ENCODE results near the gene CYB561A3. TPM values are rescaled to one million over a fixed set of nuclear protein-coding genes. Genes with fewer than 3 reads are reported as not detected.
A peak's percentile ranks its signal among the peaks of the same experiment; 100 is the strongest.

Gene CYB561A3
- total RNA-seq, 2 experiments from 2014 or later: 49.4 to 59.6 TPM

DNA sequence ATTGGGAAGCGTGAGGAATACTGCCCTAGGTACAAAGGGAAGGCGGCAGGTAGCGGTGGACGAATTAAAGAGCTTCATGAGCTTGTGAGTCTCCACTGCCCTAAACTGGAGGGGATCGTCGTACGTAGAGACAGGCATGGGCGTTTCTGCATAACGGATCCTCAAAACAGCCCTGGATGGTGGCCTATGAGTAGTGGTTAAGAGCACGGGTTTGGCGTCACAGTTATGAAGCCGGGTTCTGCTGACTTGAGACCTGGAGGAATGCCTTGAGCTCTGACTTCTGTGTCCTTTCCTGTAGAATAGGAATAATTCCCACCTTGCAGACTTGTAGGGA lies 827 bp upstream of the CYB561A3 start:
- Mint-ChIP-seq H3K4me3 (peak overlapping the region; percentile 100), H3K27me3 (no peaks in the 10 kb centered on the region), H3K4me1 (peaks cover 40% of the 10 kb centered on the region), H3K36me3 (ENCODE audit: low read depth) (peaks cover 28% of the 10 kb centered on the region), H3K27ac (peak overlapping the region; percentile 99), H3K9me3 (no peaks in the 10 kb centered on the region)
- POLR2A ChIA-PET: interaction anchor here (0.6 to 1.2 kb wide), 3 partner anchors 8 to 29 kb away, joined by 3 to 5 read pairs (median 3); partner anchors contain the start of genes DDB1 and TKFC
- CTCF ChIA-PET: interaction anchor here (0.6 to 4.9 kb wide), 9 partner anchors 10 to 528 kb away, joined by 3 to 53 read pairs (median 4); no protein-coding TSS in a partner anchor
- peak; percentile 56 for DNase-seq

DNA sequence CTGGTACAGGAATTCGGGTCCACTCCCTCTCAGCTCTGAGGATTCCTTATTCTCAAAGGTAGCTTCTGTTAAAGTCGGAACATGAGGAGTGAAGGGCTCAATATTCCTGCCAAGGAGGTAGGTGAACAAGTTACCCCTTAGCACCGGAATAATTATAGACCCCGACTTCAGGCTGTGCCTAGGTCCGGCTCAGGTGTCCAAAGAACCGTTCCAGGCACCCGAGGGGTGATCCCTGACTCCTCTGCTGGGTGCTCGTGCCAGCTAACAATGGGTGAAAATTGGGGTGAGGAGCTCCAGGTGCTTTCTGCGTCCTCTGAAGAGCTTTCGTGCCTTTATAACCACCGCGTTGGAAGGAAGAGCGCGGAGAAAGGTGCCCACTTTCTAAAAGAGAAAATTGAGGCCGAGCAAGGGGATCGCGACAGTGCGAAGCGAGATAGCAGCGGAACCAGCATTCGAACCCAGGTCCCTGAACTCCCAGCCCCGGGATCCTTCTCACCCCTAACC lies 393 bp downstream of the CYB561A3 start:
- CTCF ChIA-PET: interaction anchor here (0.6 to 4.9 kb wide), 10 partner anchors 13 to 235 kb away, joined by 3 to 53 read pairs (median 4); partner anchors contain the start of gene TMEM216

DNA sequence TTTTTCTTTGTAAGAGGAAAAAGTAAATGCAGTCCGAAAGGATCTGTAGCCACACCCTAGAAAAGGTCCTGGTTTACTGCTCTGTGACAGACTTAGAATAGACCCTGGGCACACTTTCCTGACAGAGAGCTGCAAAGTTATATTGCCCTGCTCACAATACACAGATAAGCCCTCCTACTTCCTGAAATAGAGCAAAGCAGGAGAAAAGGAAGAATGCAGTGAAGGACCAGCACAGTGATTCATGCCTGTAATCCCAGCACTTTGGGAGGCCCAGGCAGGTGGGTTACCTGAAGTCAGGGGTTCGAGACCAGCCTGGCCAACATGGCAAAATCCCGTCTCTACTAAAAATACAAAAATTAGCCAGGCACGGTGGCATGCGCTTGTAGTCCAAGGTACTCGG lies 2.2 kb downstream of the CYB561A3 start:
- peaks cover 45% of the 10 kb centered on the region for H3K4me1 Mint-ChIP-seq
- no peaks in the 10 kb centered on the region for H3K27me3 Mint-ChIP-seq
- peak overlapping the region; percentile 50 for H3K27ac Mint-ChIP-seq
- H3K4me3 Mint-ChIP-seq: peak overlapping the region; percentile 13
- CTCF ChIA-PET: interaction anchor here (1.1 to 4.9 kb wide), 4 partner anchors 24 to 32 kb away, joined by 3 to 53 read pairs (median 4); no protein-coding TSS in a partner anchor
- H3K9me3 Mint-ChIP-seq: no peaks in the 10 kb centered on the region
- POLR2A ChIA-PET: no interaction called here
- DNase-seq: no peak
- H3K36me3 Mint-ChIP-seq (ENCODE audit: low read depth): peaks cover 25% of the 10 kb centered on the region

More for the DNA sequence above, 393 bp downstream of the CYB561A3 start:
- Mint-ChIP-seq H3K4me3 (peak overlapping the region; percentile 100), H3K4me1 (peaks cover 45% of the 10 kb centered on the region), H3K36me3 (ENCODE audit: low read depth) (peaks cover 27% of the 10 kb centered on the region), H3K27me3 (no peaks in the 10 kb centered on the region), H3K27ac (peak overlapping the region; percentile 99), H3K9me3 (no peaks in the 10 kb centered on the region)
- POLR2A ChIA-PET: interaction anchor here (0.5 to 0.8 kb wide), 2 partner anchors 25 to 774 kb away, joined by 3 to 8 read pairs; no protein-coding TSS in a partner anchor
- no peak for DNase-seq

DNA sequence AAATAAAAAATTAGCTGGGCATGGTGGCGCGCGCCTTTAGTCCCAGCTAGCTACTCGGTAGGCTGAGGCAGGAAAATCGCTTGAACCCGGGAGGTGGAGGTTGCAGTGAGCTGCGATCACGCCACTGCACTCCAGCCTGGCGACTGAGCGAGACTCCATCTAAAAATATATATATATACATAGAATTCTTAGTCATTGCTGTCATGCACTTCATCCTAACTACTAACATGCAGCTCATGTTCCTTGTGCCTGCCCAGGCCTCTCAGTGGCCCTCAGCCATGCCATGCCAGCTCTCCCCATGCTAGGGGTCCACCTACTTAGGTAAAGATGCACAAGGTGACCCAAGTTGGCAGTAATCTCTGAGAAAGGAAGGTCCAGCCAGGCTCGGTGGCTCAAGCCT lies 3.1 kb downstream of the CYB561A3 start:
- H3K9me3 Mint-ChIP-seq: no peaks in the 10 kb centered on the region
- peaks cover 17% of the 10 kb centered on the region for H3K36me3 Mint-ChIP-seq (ENCODE audit: low read depth)
- CTCF ChIA-PET: interaction anchor here (0.7 to 4.2 kb wide), 4 partner anchors 10 to 27 kb away, joined by 3 to 33 read pairs (median 4); partner anchors contain the start of genes DDB1 and TKFC
- H3K27ac Mint-ChIP-seq: no peak overlapping the region
- POLR2A ChIA-PET: no interaction called here
- no peak for DNase-seq
- peaks cover 40% of the 10 kb centered on the region for H3K4me1 Mint-ChIP-seq
- H3K27me3 Mint-ChIP-seq: no peaks in the 10 kb centered on the region
- no peak overlapping the region for H3K4me3 Mint-ChIP-seq

DNA sequence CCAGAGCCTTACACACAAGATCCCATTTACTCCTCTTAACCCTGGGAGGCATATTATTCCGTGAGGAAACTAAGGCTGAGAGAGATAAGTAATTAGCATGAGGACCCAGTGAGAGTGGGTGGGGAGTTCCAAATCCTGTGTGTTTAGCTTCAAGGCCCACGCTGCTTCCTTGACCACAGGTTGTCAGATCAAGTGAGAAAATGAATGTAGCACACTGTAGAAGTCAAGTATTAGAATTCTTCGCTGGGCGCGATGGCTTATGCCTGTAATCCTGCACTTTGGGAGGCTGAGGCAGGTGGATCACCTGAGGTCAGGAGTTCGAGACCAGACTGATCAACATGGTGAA lies 3.8 kb downstream of the CYB561A3 start:
- Mint-ChIP-seq H3K4me3 (no peak overlapping the region), H3K27ac (no peak overlapping the region), H3K36me3 (ENCODE audit: low read depth) (peaks cover 21% of the 10 kb centered on the region), H3K9me3 (no peaks in the 10 kb centered on the region), H3K4me1 (peaks cover 33% of the 10 kb centered on the region), H3K27me3 (no peaks in the 10 kb centered on the region)
- DNase-seq: no peak
- ChIA-PET POLR2A (no interaction called here), CTCF (interaction anchor here (0.5 to 4.2 kb wide), 4 partner anchors 9 to 402 kb away, joined by 4 to 33 read pairs (median 4); partner anchors contain the start of genes DDB1 and TKFC)

DNA sequence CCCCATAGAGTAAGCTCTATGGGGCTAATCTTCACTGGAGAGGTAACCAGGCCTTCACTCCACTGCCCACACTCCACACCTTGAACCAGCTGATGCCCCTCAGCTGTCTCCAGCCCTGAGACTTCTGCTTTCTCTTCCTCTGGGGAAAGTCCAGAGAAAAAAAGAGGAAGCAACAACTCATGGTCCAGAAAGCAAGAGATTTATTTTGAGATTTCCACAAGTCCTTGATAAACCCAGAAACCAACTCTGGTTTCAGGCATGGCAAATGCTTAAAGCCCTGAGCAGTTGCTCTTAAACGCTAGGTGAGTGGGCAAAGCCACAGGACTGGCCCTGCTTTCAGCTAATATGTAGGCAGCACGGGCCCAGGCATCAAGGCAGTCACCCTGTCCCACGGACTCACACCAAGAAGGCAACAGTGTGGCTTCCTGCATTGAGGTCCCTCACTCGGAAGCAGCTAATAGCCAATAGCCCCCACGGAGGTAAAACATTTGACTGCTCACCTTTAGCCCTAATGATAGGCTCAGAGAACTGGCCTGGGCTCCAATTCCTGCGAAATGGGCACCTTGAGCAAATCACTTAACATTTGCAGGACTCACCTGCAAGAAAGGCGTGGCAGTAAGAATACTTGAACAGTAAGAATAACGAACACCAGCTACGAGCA lies 4.3 kb downstream of the CYB561A3 start:
- Mint-ChIP-seq H3K27me3 (no peaks in the 10 kb centered on the region), H3K36me3 (ENCODE audit: low read depth) (peaks cover 21% of the 10 kb centered on the region), H3K27ac (no peak overlapping the region), H3K4me1 (peaks cover 28% of the 10 kb centered on the region), H3K9me3 (no peaks in the 10 kb centered on the region), H3K4me3 (no peak overlapping the region)
- DNase-seq: no peak
- POLR2A ChIA-PET: no interaction called here
- CTCF ChIA-PET: interaction anchor here (0.6 to 4.2 kb wide), 5 partner anchors 9 to 442 kb away, joined by 3 to 33 read pairs (median 4); partner anchors contain the start of genes DDB1 and TKFC

DNA sequence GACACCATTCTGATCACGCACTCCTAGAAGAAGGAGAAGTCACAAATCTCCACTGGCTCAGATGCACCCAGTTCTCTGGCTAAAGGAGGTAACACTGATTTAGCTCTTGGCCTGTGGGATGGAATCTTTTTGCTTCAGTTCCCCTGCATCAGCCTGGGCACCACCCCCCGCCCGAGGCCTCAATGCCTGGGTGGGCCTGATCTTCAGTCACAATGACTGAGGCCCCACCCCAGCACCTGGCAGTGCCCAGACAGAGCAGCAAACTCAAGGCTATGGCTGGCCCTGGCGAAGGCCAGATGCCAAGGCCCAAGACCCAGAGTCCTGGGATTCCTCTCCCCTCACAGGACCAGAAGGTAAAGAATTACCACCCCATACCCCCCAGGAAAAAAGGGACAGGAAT lies 5.0 kb downstream of the CYB561A3 start:
- no peak overlapping the region for H3K27ac Mint-ChIP-seq
- no peak for DNase-seq
- H3K36me3 Mint-ChIP-seq (ENCODE audit: low read depth): peaks cover 21% of the 10 kb centered on the region
- peaks cover 26% of the 10 kb centered on the region for H3K4me1 Mint-ChIP-seq
- H3K9me3 Mint-ChIP-seq: no peaks in the 10 kb centered on the region
- H3K27me3 Mint-ChIP-seq: no peaks in the 10 kb centered on the region
- CTCF ChIA-PET: interaction anchor here (0.6 to 4.2 kb wide), 6 partner anchors 8 to 441 kb away, joined by 3 to 33 read pairs (median 4); partner anchors contain the start of genes DDB1 and TKFC
- H3K4me3 Mint-ChIP-seq: no peak overlapping the region
- POLR2A ChIA-PET: no interaction called here

DNA sequence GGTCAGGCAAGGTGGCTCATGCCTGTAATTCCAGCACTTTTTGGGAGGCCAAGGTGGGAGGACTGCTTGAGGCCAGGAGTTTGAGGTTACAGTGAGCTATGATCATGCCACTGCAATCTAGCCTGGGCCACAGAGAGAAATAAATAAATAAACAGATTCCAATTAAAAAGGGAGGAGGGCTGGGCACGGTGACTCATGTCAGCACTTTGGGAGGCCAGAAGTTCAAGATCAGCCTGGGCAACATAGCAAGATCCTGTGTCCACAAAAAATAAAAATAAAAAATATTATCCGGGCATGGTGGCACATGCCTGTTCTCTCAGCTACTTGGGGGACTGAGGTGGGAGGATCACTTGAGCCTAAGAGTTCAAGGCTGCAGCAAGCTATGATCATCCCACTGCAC lies 7.5 kb downstream of the CYB561A3 start:
- Mint-ChIP-seq H3K4me1 (peaks cover 12% of the 10 kb centered on the region), H3K36me3 (ENCODE audit: low read depth) (peaks cover 25% of the 10 kb centered on the region), H3K9me3 (no peaks in the 10 kb centered on the region), H3K4me3 (no peak overlapping the region), H3K27me3 (no peaks in the 10 kb centered on the region), H3K27ac (peak overlapping the region; percentile 27)
- DNase-seq: no peak
- CTCF ChIA-PET: interaction anchor here (0.6 to 3.4 kb wide), 4 partner anchors 19 to 33 kb away, joined by 3 to 24 read pairs (median 10); no protein-coding TSS in a partner anchor
- POLR2A ChIA-PET: interaction anchor here (0.7 kb wide), 1 partner anchor 8 kb away, joined by 3 read pairs; the partner anchor contains the start of gene TMEM138

DNA sequence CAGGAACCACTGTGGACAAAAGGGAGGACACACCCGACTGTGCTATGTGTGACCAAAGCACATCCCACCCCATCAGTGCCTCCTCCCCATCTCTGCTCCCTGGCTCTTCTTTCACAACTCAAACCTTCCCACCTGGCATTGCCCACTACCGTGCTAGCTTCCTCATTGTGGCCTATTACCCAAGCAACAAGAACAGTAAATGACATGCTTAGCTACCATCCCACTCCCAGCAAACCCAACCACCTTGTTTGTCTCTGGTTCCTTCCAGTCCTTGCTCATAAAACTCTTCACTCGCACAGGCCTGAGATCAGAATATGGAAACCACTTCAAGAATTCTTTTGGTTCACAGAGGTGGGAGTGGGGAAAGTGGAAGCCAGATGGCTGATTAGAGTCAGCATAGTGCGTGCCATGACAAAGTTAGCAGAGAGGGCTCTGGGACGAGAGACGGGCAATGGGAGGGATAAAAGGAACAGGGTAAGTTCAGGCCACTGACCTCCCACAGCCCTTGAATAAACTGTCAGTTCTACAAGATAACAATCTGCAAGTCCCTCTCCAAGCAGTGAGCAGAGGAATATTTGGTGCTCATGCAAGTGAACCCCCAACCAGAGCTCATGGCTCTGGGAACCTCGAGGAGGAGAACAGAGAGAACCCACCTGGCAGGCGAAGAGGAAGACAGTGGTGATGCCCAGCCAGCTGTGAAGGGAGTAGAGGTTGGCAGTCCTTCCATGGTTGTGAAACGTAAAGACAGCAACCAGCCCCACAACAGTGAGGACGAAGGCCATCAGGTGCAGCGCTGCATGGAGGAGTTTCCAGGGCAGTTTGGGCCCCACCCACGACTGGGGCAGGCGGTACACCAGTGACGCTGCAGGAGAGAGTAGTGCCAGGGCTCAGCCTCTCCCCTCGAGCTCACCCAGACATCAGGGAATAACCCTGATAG lies 8.3 kb downstream of the CYB561A3 start:
- Mint-ChIP-seq H3K36me3 (ENCODE audit: low read depth) (peaks cover 25% of the 10 kb centered on the region), H3K27me3 (no peaks in the 10 kb centered on the region), H3K4me1 (peaks cover 11% of the 10 kb centered on the region), H3K9me3 (no peaks in the 10 kb centered on the region), H3K27ac (no peak overlapping the region), H3K4me3 (no peak overlapping the region)
- no peak for DNase-seq
- ChIA-PET CTCF (interaction anchor here (0.7 to 3.4 kb wide), 3 partner anchors 18 to 32 kb away, joined by 5 to 24 read pairs (median 14); no protein-coding TSS in a partner anchor), POLR2A (no interaction called here)

DNA sequence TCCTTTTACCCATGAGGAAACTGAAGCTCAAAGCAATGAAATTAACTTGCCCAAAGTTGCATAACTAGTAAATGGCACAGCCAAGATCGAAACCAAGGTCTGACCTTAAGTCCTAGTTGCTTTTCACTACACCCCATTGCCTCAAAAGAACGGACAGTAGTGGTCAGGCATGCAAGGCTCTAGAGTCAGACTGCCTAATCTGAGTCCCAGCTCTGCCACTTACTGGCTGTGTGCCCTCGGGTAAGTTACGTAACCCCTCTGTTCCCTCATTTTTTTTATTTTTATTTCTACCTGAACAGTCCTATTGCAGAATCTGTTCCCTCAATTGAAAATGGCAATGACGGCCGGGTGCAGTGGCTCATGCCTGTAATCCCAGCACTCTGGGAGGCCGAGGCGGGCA lies 9.6 kb downstream of the CYB561A3 start:
- no peaks in the 10 kb centered on the region for H3K27me3 Mint-ChIP-seq
- H3K36me3 Mint-ChIP-seq (ENCODE audit: low read depth): peaks cover 21% of the 10 kb centered on the region
- peaks cover 4% of the 10 kb centered on the region for H3K4me1 Mint-ChIP-seq
- CTCF ChIA-PET: interaction anchor here (0.7 to 2.3 kb wide), 2 partner anchors 16 to 33 kb away, joined by 3 to 9 read pairs; no protein-coding TSS in a partner anchor
- H3K27ac Mint-ChIP-seq: no peak overlapping the region
- H3K4me3 Mint-ChIP-seq: no peak overlapping the region
- no peaks in the 10 kb centered on the region for H3K9me3 Mint-ChIP-seq
- DNase-seq: no peak
- POLR2A ChIA-PET: no interaction called here

DNA sequence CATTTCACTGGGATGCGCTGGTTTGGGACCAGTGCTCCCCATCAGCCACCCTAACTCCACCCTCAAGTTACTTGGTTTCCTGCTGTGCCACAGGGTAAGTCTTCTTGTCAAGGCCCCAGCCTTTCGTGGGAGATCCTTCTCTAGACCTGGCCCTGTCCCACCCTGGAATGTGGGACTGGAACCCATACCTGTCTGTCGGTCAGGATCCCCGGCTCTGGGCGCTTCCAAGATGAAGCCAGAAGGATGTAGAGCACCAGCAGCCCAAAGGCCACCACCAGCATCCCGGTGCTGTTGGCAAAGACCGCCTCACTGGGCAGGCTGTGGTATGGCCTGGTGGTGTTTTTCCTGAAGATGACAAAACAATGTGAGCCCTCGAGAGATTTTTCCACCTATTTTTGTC lies 10.9 kb downstream of the CYB561A3 start:
- CTCF ChIA-PET: interaction anchor here (2.3 kb wide), 1 partner anchor 15 kb away, joined by 9 read pairs; no protein-coding TSS in a partner anchor
- H3K9me3 Mint-ChIP-seq: no peaks in the 10 kb centered on the region
- H3K27me3 Mint-ChIP-seq: no peaks in the 10 kb centered on the region
- POLR2A ChIA-PET: no interaction called here
- peaks cover 4% of the 10 kb centered on the region for H3K4me1 Mint-ChIP-seq
- no peak for DNase-seq
- H3K27ac Mint-ChIP-seq: no peak overlapping the region
- H3K36me3 Mint-ChIP-seq (ENCODE audit: low read depth): peaks cover 14% of the 10 kb centered on the region
- no peak overlapping the region for H3K4me3 Mint-ChIP-seq

DNA sequence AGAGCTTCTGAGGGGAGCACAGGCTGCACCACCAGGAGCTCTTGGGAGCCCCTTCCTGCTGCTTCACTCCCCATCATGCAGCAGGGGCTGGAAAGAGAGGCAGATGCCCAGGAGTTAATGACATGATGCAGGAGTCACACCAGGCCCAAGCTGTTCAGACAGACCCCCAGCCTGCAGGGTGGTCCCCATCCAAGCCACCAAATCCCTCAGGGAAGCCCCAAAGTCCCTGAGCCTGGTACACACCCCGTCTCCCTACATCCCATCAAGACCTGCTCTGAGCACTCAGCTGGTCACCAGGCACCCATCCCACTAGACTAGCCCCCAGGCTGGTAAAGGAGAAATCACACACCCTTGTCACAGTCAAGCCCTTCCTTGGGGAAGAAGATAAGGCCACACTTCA lies 11.3 kb downstream of the CYB561A3 start:
- CTCF ChIA-PET: interaction anchor here (2.3 kb wide), 1 partner anchor 14 kb away, joined by 9 read pairs; no protein-coding TSS in a partner anchor

More for the DNA sequence above, 11.3 kb downstream of the CYB561A3 start:
- Mint-ChIP-seq H3K36me3 (ENCODE audit: low read depth) (peaks cover 14% of the 10 kb centered on the region), H3K27me3 (no peaks in the 10 kb centered on the region), H3K4me1 (peaks cover 4% of the 10 kb centered on the region), H3K4me3 (no peak overlapping the region), H3K9me3 (no peaks in the 10 kb centered on the region), H3K27ac (no peak overlapping the region)
- POLR2A ChIA-PET: no interaction called here
- DNase-seq: no peak

All from activated CD4-positive, alpha-beta T cell treated with anti-CD3 and anti-CD28 coated beads, Interleukin-2, amount 10 ng/mL, durations not matched to agents 7 days and 5 days (primary cell).